IPS-18c (cell line): ENCODE results near the gene DOK4.
"Not testable (repeated sequence)": the region's sequence is repeated elsewhere in the genome, so short reads cannot be mapped to it uniquely, and the experiment has no call there.

ENCODE experiments used
- H3K4me3 ChIP-seq: 2 replicates; pipeline ENCODE4 v1.7.0; 2013; ENCODE audit warnings: low read depth, mild to moderate bottlenecking, low read length, moderate library complexity; ENCODE audit not compliant: insufficient read depth
- H3K9me3 ChIP-seq: one replicate; pipeline ENCODE4 v1.6.1; 2013; ENCODE audit warnings: mild to moderate bottlenecking, low read length, moderate library complexity; ENCODE audit not compliant: control insufficient read depth, insufficient read depth

DOK4 gene

DNA sequence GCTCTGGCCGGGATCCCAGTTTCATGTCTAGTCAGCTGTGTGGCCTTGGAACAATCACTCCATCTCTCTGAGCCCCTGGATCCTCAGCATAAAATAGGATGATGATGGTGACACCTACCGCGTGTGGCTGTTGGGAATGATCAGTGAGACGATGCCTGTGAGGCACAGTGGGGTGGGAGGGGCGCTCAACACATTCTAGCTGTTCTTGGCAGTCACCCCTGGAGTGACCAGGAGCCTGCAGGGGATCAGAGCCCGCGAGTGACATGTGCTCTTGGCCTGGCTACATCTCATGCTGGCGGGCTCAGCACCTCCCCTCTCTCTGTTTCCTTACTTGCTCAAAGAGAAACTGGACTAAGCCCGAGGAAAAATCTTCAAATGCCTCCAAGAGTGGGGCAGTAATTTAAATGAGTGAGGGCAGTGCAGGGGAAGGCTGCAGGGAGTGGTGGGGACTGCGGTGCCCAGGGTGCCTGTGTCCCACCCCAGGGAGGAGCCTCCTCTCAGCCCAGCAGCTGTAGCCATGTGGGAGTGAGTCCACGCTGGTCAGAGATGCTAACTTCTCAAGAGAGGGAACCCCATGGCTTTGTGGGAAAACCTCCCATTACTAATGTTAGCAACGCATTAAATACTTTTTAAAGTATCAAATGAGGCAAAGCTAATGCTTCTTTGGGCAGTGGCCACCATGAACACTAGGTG, 23.1 kb upstream of the DOK4 start:
- H3K9me3 ChIP-seq, result no peaks in the 10 kb centered on the region
- no peak overlapping the region for H3K4me3 ChIP-seq

DNA sequence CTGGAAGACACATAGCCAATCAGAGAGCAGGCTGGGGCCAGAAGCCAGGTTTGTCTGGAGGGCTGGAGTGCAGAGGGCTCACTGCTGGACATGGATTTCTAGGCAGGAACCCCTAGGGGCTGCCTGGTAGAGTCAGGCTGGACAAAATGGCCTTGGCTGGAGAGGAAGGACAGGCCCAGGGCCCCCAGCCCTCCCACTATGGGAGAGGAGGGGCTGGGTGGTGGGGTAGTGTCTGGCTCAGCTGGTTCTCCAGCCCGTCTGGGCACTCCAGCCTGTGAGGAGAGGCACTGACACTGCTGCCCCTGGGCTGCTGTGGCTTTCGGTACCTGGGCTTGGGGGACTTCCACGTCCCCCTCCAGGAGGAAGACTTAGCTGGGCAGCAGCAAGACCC, 21.7 kb upstream of the DOK4 start:
- H3K4me3 ChIP-seq, result no peak overlapping the region

DNA sequence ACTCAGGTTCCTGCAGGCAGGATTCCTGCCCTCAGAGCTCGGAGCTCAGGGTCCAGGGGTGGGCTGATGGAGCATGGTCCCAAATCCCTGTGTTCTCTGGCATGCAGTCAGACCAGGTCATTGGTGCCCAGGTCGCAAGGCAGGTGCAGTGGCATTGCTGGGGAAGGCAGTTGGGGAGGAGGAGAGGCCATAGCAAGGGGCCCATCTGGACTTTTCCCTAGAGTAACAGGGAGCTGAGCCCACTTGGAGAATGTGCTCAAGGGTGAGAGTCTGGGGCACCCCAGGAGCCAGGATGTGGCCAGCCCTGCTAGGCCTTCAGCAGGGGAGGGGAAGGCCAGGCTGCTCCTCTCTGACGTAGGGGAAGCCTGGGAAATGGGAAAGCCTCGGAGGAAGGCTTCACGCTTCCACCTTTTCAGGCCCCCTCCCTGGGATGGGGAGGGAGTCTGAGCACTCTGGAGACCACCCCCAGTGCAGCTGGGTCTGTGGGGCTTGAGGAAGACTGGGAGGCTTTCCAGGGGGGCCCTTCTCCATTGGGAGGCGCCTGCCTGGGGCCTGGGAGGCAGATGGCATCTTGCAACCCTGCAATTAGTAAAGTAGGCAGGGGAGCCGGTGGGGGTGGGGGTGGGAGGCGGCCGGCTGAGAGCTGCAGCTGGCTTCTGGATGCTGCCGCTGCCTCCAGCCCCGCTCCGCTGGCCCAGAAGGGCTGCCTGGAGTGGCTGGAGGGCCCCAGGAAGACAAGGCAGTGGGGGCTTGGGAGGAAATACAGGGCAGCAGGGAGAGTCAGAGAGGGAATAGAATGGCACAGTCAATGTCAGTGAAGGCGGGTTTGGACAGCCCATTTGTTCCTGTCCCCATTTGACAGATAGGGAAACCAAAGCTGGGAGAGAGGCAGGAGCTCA, 21.1 kb upstream of the DOK4 start:
- H3K4me3 ChIP-seq, result no peak overlapping the region
- no peaks in the 10 kb centered on the region for H3K9me3 ChIP-seq

More for the DNA sequence above, 21.7 kb upstream of the DOK4 start:
- no peaks in the 10 kb centered on the region for H3K9me3 ChIP-seq

DNA sequence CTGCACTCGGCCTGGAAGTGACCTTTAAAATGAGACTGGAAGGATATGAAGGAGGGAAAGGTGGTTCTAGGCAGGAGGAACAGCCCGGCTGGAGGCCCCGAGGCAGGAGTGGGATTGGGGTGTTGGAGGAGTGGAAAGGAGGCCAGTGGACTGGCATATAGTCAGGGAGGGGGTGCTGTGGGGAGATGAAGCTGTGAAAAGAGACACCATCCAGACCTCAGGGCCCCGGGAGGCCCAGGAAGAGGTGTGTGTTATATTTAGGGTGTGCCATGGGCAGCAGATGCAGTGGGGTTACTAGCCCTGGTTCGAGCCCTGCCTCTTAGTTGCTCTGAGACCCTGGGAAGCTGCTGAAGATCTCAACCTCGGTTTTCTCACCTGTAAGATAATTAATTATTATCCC, 18.9 kb upstream of the DOK4 start:
- no peaks in the 10 kb centered on the region for H3K9me3 ChIP-seq

DNA sequence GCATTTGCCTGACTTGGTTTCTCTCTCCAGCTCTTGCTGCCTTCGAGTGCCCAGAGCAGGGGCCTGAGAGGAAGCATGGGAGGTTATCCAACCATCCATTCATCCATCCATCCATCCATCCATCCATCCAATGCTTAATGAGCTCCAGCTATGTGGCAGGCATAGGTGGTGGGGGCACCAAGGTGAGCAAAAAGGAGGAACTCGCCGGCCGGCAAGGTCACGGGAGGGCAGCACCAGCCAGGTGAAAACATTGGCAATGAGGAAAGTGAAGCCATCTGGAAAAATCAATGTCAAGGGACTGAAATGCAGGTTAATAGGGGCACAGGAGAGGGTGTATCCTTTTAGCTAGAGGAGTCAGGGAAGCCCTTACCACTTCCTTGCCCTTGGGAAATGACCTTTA, 18.2 kb upstream of the DOK4 start:
- no peaks in the 10 kb centered on the region for H3K9me3 ChIP-seq
- H3K4me3 ChIP-seq, result no peak overlapping the region

More for the DNA sequence above, 18.9 kb upstream of the DOK4 start:
- H3K4me3 ChIP-seq, result no peak overlapping the region

- Histone ChIP-seq H3K9me3 (no peaks in the 10 kb centered on the region), H3K4me3 (no peak overlapping the region)
Observed at GRCh38 chr16:57504001-57504400, 17.7 kb upstream of the DOK4 start.

DNA sequence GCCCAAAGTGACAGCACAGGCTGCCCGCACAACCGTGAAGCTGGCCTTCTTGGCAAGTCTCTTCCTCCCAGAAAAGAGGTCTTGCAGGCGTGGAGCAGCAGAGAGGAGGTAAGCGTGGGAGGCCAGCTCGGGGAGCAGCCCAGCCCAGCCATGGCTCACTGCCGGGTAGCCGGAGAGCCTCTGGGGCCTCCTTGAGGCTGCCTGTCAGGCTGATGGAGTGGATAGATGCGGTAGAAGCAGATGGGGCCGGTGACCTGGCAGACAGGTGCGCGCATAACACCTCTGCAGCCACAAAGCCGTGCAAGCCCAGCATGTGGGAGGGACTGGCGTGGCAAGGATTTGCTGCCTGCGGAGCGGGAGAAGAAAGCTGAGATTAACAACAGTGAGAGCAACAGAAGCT, 17.1 kb upstream of the DOK4 start:
- Histone ChIP-seq H3K4me3 (no peak overlapping the region), H3K9me3 (no peaks in the 10 kb centered on the region)

- Histone ChIP-seq H3K4me3 (no peak overlapping the region), H3K9me3 (no peaks in the 10 kb centered on the region)
Observed at GRCh38 chr16:57502048-57502775, 15.9 kb upstream of the DOK4 start.

DNA sequence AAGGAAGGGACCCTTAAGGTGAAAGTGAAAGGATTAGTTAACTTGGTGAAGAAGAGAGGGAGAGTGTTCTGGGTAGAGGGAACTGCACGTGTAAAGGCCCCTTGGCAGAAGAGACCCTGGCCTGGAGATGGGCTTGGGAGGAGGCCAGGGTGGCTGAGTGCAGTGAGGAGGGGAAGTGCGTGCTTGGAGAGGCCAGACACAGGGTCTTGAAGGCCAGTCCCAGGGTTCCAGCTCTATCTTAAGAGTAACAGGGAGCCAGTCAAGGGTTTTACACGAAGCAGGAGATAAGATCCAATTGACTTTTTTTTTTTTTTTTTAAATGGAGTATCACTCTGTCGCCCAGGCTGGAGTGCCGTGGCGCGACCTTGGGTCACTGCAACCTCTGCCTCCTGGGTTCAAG, 15.2 kb upstream of the DOK4 start:
- no peaks in the 10 kb centered on the region for H3K9me3 ChIP-seq
- no peak overlapping the region for H3K4me3 ChIP-seq

DNA sequence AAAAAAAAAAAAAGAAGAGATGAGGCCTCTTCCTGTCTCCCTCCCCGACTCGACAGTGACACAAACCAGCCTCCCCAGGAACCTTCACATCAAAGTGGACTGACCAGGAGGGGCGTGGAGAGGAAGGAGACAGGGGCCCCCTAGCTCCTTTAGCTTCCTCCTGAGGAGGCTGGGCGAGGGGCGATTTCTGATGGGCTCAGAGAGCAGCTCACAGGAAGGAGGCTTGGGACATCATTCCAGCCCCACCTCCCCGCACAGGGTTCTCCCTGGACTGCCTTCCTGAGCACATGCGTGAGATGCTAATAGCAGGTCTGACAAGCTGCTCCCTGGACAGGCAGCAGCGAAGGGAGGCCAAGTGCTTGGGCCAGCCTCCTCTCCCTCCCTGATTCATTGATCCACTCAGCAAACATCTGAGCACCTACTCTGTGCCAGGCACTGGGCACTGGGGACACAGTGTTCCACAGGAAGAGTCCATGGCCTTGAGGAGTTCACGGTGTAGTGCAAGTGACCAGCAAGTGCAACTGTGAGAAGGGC, 14.4 kb upstream of the DOK4 start:
- Histone ChIP-seq H3K9me3 (no peaks in the 10 kb centered on the region), H3K4me3 (no peak overlapping the region)

DNA sequence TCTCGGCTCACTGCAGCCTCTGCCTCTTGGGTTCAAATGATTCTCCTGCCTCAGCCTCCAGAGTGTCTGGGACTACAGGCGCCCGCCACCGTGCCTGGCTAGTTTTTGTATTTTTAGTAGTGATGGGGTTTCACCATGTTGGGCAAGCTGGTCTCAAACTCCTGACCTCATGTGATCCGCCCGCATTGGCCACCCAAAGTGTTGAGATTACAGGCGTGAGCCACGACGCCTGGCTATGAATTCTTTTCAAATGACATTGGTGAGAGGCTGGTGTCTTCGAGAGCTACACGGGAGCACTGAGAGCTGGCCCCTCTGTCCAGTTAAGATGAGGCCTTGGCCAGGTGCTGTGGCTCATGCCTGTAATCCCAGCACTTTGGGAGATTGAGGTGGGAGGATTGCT, 13.6 kb upstream of the DOK4 start:
- H3K9me3 ChIP-seq, H3K4me3 ChIP-seq: not testable (repeated sequence)

DNA sequence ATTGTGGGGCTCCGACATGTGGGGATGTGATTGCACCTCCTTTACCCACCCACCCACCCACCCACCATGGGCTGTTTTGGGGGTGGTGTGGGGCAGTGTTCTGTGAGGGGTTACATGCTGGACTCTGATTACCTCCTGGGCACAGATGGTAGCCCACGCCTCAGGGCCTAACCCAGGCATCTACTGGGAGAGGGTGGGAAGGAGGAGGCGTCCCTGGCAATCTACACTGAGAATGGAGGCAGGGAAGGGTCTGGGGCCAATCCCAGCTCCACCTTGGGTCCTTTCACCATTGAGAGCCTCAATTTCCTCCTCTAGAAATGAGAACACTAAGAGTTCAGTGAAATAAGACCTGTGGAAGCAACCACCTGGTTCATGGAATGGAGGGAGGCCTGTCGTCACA, 11.7 kb upstream of the DOK4 start:
- no peaks in the 10 kb centered on the region for H3K9me3 ChIP-seq

DNA sequence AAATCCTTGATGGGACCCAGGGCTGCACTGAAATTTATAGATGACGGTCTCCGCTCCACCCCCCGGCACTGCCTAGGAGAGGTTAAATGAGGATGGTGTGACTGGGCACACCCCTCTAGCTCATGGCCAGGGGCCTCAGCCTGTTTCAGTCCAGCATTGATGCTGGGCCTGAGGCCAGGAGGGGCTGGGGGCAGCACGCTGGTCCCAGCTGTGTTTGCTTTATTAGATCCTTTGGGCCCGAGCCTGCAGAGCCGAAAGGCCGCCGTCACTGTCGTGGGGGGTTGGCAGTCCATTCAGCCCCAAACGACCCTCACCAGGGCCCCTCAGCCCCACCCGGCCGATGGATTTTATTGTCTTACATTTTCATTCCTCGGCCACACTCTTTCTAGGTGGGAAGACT, 10.8 kb upstream of the DOK4 start:
- H3K9me3 ChIP-seq, result no peaks in the 10 kb centered on the region
- no peak overlapping the region for H3K4me3 ChIP-seq

More for the DNA sequence above, 11.7 kb upstream of the DOK4 start:
- H3K4me3 ChIP-seq, result no peak overlapping the region

GRCh38 chr16:57493767-57494166, 7.5 kb upstream of the DOK4 start:
- H3K9me3 ChIP-seq, result peaks cover 3% of the 10 kb centered on the region
- H3K4me3 ChIP-seq, result no peak overlapping the region

DNA sequence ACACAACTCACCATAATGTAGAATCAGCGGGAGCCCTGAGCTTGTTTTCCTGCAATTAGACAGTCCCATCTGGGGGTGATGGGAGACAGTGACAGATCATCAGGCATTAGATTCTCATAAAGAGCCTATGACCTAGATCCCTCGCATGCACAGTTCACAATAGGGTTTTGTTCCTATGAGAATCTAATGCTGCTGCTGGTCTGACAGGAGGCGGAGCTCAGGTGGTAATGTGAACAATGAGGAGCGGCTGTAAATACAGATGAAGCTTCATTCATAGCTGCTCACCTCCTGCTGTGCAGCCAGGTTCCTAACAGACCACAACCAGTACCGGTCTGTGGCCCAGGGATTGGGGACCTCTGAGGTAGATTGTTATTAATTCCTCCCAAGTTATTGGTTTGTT, 2.9 kb upstream of the DOK4 start:
- peaks cover 6% of the 10 kb centered on the region for H3K9me3 ChIP-seq
- no peak overlapping the region for H3K4me3 ChIP-seq

- Histone ChIP-seq H3K9me3 (peaks cover 6% of the 10 kb centered on the region), H3K4me3 (peak overlapping the region; percentile 36)
Observed at GRCh38 chr16:57486858-57487834, 853 bp upstream of the DOK4 start.
